Osteocyte (in vitro differentiated cells): ENCODE results near the gene ITPR2. TPM values are rescaled to one million over a fixed set of nuclear protein-coding genes. Genes with fewer than 3 reads are reported as not detected.

Experiments used
- DNase-seq: peaks from one replicate; pipeline ENCODE4 v3.0.0; 2021; ENCODE audit warnings: mixed read lengths; ENCODE audit not compliant: unreplicated experiment; ENCODE audit errors: extremely low spot score
- H3K27ac Mint-ChIP-seq: one replicate; pipeline ENCODE4 v1.8.0; 2021; ENCODE audit warnings: mild to moderate bottlenecking, mixed read lengths; ENCODE audit not compliant: unreplicated experiment
- H3K27me3 Mint-ChIP-seq: one replicate; pipeline ENCODE4 v1.8.0; 2021; ENCODE audit warnings: mixed read lengths; ENCODE audit not compliant: unreplicated experiment
- H3K36me3 Mint-ChIP-seq: one replicate; pipeline ENCODE4 v1.8.0; 2021; ENCODE audit warnings: mixed read lengths; ENCODE audit not compliant: unreplicated experiment
- H3K4me1 Mint-ChIP-seq: one replicate; pipeline ENCODE4 v1.8.0; 2021; ENCODE audit warnings: mixed read lengths; ENCODE audit not compliant: unreplicated experiment
- H3K4me3 Mint-ChIP-seq: one replicate; pipeline ENCODE4 v1.8.0; 2021; ENCODE audit warnings: mild to moderate bottlenecking, moderate library complexity, mixed read lengths; ENCODE audit not compliant: unreplicated experiment
- H3K9me3 Mint-ChIP-seq: one replicate; pipeline ENCODE4 v1.8.0; 2021; ENCODE audit warnings: mixed read lengths; ENCODE audit not compliant: unreplicated experiment
- CTCF ChIP-seq: fragments of 200-600 bp; sonication (generic); IDR thresholded peaks from 2 replicates; pipeline ENCODE4 v1.5.0; 2021; ENCODE audit warnings: antibody characterized with exemption, mild to moderate bottlenecking, moderate library complexity
- total RNA-seq: library from RNA; stranded (reverse); gene quantifications from 2 replicates; pipeline ENCODE4 v1.2.1, GENCODE V29; 2021

ITPR2 gene
- total RNA-seq, 1 donor from 2014 or later: 22.1 TPM

- H3K9me3 Mint-ChIP-seq: no peaks in the 10 kb centered on the region
- H3K4me3 Mint-ChIP-seq: no peak overlapping the region
- H3K27me3 Mint-ChIP-seq: no peaks in the 10 kb centered on the region
- no peak overlapping the region for H3K27ac Mint-ChIP-seq
- no peak for DNase-seq
- TF ChIP-seq CTCF: no peak
- peaks cover 10% of the 10 kb centered on the region for H3K36me3 Mint-ChIP-seq
- H3K4me1 Mint-ChIP-seq: no peaks in the 10 kb centered on the region
Observed at GRCh38 chr12:26576266-26576665, 256.7 kb downstream of the ITPR2 start.

GRCh38 chr12:26573225-26573909, 259.6 kb downstream of the ITPR2 start:
- no peaks in the 10 kb centered on the region for H3K4me1 Mint-ChIP-seq
- H3K36me3 Mint-ChIP-seq: peaks cover 4% of the 10 kb centered on the region
- H3K27me3 Mint-ChIP-seq: no peaks in the 10 kb centered on the region
- no peaks in the 10 kb centered on the region for H3K9me3 Mint-ChIP-seq
- DNase-seq: no peak
- no peak overlapping the region for H3K4me3 Mint-ChIP-seq
- H3K27ac Mint-ChIP-seq: no peak overlapping the region
- TF ChIP-seq CTCF: no peak

GRCh38 chr12:26572137-26572536, 260.9 kb downstream of the ITPR2 start:
- Mint-ChIP-seq H3K9me3 (no peaks in the 10 kb centered on the region), H3K36me3 (peaks cover 3% of the 10 kb centered on the region), H3K4me3 (no peak overlapping the region), H3K27me3 (no peaks in the 10 kb centered on the region), H3K27ac (no peak overlapping the region), H3K4me1 (no peaks in the 10 kb centered on the region)
- TF ChIP-seq CTCF: no peak
- DNase-seq: no peak

- Mint-ChIP-seq H3K9me3 (no peaks in the 10 kb centered on the region), H3K4me1 (no peaks in the 10 kb centered on the region), H3K4me3 (no peak overlapping the region), H3K36me3 (peaks cover 3% of the 10 kb centered on the region), H3K27ac (no peak overlapping the region), H3K27me3 (no peaks in the 10 kb centered on the region)
- DNase-seq: no peak
- no peak for TF ChIP-seq CTCF
Observed at GRCh38 chr12:26571560-26571959, 261.4 kb downstream of the ITPR2 start.

- H3K9me3 Mint-ChIP-seq: no peaks in the 10 kb centered on the region
- DNase-seq: no peak
- no peaks in the 10 kb centered on the region for H3K36me3 Mint-ChIP-seq
- no peak for TF ChIP-seq CTCF
- H3K27ac Mint-ChIP-seq: no peak overlapping the region
- no peaks in the 10 kb centered on the region for H3K4me1 Mint-ChIP-seq
- H3K27me3 Mint-ChIP-seq: no peaks in the 10 kb centered on the region
- no peak overlapping the region for H3K4me3 Mint-ChIP-seq
Observed at GRCh38 chr12:26567126-26567525, 265.9 kb downstream of the ITPR2 start.
